CD4-positive, CD25-positive, alpha-beta regulatory T cell (primary cell): ENCODE results near the gene UST. TPM values are rescaled to one million over a fixed set of nuclear protein-coding genes. Genes with fewer than 3 reads are reported as not detected.

Experiments used
- ATAC-seq, 2 donors: fragments of 150-1000 bp; cut with Tn5 transposase; one replicate each; pipeline ENCODE4 v1.10.0; 2021; ENCODE audit warnings: low read depth in 2 of 2, moderate number of reproducible peaks in 2 of 2, moderate library complexity in 1 of 2
- DNase-seq, 3 donors: peaks; one replicate each; pipeline versions ENCODE4 v3.0.0 to v3.0.0-alpha.2; 2012 to 2022; ENCODE audit warnings: mixed read lengths in 1 of 3
- H3K27ac ChIP-seq: one replicate; pipeline ENCODE4 v1.7.0; 2013; ENCODE audit warnings: mild to moderate bottlenecking, low read length; ENCODE audit not compliant: insufficient read depth, poor library complexity, severe bottlenecking
- H3K27me3 ChIP-seq: one replicate; pipeline ENCODE4 v1.7.0; 2013; ENCODE audit warnings: low read length; ENCODE audit not compliant: control insufficient read depth, insufficient read depth
- H3K36me3 ChIP-seq: one replicate; pipeline ENCODE4 v1.7.0; 2013; ENCODE audit warnings: mild to moderate bottlenecking, low read length, moderate library complexity; ENCODE audit not compliant: control insufficient read depth, insufficient read depth
- H3K4me1 ChIP-seq: 2 replicates; pipeline ENCODE4 v1.7.0; 2013; ENCODE audit warnings: mild to moderate bottlenecking, low read length; ENCODE audit not compliant: insufficient read depth, control insufficient read depth, poor library complexity, severe bottlenecking
- H3K4me3 ChIP-seq: one replicate; pipeline ENCODE4 v1.7.0; 2013; ENCODE audit warnings: low read depth, mild to moderate bottlenecking, low read length, moderate library complexity
- H3K9me3 ChIP-seq, 2 experiments: 1 replicate in 1 of 2; 2 replicates in 1 of 2; pipeline ENCODE4 v1.7.0; 2013; ENCODE audit warnings: low read length in 2 of 2, mild to moderate bottlenecking in 1 of 2, moderate library complexity in 1 of 2; ENCODE audit not compliant: control insufficient read depth in 2 of 2
- H3K27ac Mint-ChIP-seq, 3 donors: one replicate each; pipeline ENCODE4 v1.8.0; 2020 to 2022; ENCODE audit warnings: mild to moderate bottlenecking in 3 of 3, mixed read lengths in 3 of 3, moderate library complexity in 2 of 3
- H3K27me3 Mint-ChIP-seq: one replicate; pipeline ENCODE4 v1.8.0; 2022; ENCODE audit warnings: mild to moderate bottlenecking, mixed read lengths
- H3K36me3 Mint-ChIP-seq: one replicate; pipeline ENCODE4 v1.8.0; 2020; ENCODE audit warnings: mixed read lengths
- H3K4me1 Mint-ChIP-seq, 4 donors: one replicate each; pipeline ENCODE4 v1.8.0; 2020 to 2022; ENCODE audit warnings: mixed read lengths in 4 of 4, mild to moderate bottlenecking in 1 of 4
- H3K4me3 Mint-ChIP-seq, 4 donors: one replicate each; pipeline ENCODE4 v1.8.0; 2020 to 2022; ENCODE audit warnings: mild to moderate bottlenecking in 4 of 4, mixed read lengths in 4 of 4, moderate library complexity in 3 of 4
- H3K9me3 Mint-ChIP-seq, 7 donors: one replicate each; pipeline ENCODE4 v1.8.0; 2020 to 2022; ENCODE audit warnings: mixed read lengths in 7 of 7, mild to moderate bottlenecking in 3 of 7, moderate library complexity in 2 of 7
- polyA plus RNA-seq, 4 donors: library from polyadenylated mRNA; unstranded; fragments of 300-500 nt; fragmentation: Illumina TruSeq; gene quantifications; one replicate each; pipeline ENCODE4 v1.2.3, GENCODE V29; 2021
- total RNA-seq: library from RNA; stranded (reverse); gene quantifications from one replicate; pipeline ENCODE4 v1.2.3, GENCODE V29; 2022

UST gene
- total and polyA plus RNA-seq, 5 donors from 2014 or later: 1.1 to 2.9 (median 2.5) TPM

DNA sequence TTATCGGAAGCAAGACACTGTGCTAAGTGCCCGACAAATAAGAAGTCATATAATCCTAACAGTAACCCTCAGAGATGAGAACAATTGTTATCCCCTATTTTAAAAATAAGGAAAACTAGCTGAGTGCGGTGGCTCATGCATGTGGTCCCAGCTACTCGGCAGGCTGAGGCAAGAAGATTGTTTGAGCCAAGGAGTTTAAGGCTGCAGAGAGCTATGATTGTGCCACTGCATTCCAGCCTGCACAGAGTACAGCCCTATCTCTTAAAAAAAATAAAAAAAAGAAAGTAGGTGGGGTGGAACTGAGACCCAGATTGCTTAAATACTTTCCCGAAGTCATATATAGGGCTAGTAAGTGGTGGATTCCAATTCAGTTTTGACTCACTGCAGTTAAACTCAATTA is 84.7 kb downstream of the UST start:
- H3K36me3 Mint-ChIP-seq: no peaks in the 10 kb centered on the region
- H3K4me3 ChIP-seq: peak overlapping the region; percentile 83
- no peaks in the 10 kb centered on the region for H3K9me3 ChIP-seq
- H3K4me3 Mint-ChIP-seq: peak overlapping the region; percentile 81 to 98 (median 88)
- H3K27me3 Mint-ChIP-seq: peaks cover 10% of the 10 kb centered on the region
- no peak for DNase-seq
- no peaks in the 10 kb centered on the region for H3K27me3 ChIP-seq
- peak overlapping the region in 1 of 3 donors; percentile 87 for H3K27ac Mint-ChIP-seq
- no peak overlapping the region for H3K27ac ChIP-seq
- H3K4me1 ChIP-seq: peaks cover 14% of the 10 kb centered on the region
- H3K9me3 Mint-ChIP-seq: peaks cover 0 to 2% (median 0%) of the 10 kb centered on the region in 7 donors
- no peaks in the 10 kb centered on the region for H3K36me3 ChIP-seq
- no peak for ATAC-seq
- peaks cover 14 to 51% (median 38%) of the 10 kb centered on the region in 4 donors for H3K4me1 Mint-ChIP-seq

- Mint-ChIP-seq H3K27me3 (peaks cover 10% of the 10 kb centered on the region), H3K36me3 (no peaks in the 10 kb centered on the region), H3K27ac (peak overlapping the region; percentile 27 to 94 (median 65)), H3K4me3 (peak overlapping the region in 3 of 4 donors; percentile 38 to 75 (median 71)), H3K9me3 (no peaks in the 10 kb centered on the region), H3K4me1 (peaks cover 5 to 38% (median 22%) of the 10 kb centered on the region in 4 donors)
- Histone ChIP-seq H3K4me1 (peaks cover 7% of the 10 kb centered on the region), H3K36me3 (no peaks in the 10 kb centered on the region), H3K4me3 (peak overlapping the region; percentile 30), H3K9me3 (no peaks in the 10 kb centered on the region), H3K27ac (no peak overlapping the region), H3K27me3 (no peaks in the 10 kb centered on the region)
- DNase-seq (peak in 2 of 3 donors; percentile 12 to 61), ATAC-seq (peak in 1 of 2 donors; percentile 39)
Observed at GRCh38 chr6:148835920-148836441, 89.2 kb downstream of the UST start.

DNA sequence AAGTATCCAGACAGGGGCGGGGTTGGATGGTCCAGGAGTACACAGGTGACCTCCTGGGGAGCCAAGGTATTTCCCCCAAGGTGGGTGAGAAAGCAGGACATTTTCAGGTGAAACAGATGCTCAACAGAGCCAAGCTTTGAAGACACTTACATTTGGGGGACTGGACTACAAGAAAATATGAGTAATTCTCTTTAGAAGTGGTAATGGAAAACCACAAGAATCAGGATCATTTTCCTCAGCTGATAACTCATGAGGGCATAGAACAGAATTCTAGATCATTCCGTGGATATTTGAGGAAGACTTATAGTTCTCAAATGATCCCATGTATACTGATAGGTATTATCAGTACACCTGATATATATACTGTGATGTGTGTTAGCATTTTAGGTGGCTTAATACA is 89.9 kb downstream of the UST start:
- no peak overlapping the region for H3K27ac ChIP-seq
- no peaks in the 10 kb centered on the region for H3K9me3 ChIP-seq
- peak overlapping the region in 2 of 3 donors; percentile 44 to 65 for H3K27ac Mint-ChIP-seq
- ATAC-seq (no peak), DNase-seq (no peak)
- peaks cover 7% of the 10 kb centered on the region for H3K4me1 ChIP-seq
- H3K9me3 Mint-ChIP-seq: no peaks in the 10 kb centered on the region
- H3K4me3 Mint-ChIP-seq: no peak overlapping the region
- no peak overlapping the region for H3K4me3 ChIP-seq
- H3K4me1 Mint-ChIP-seq: peaks cover 0 to 32% (median 18%) of the 10 kb centered on the region in 4 donors
- H3K36me3 Mint-ChIP-seq: no peaks in the 10 kb centered on the region
- peaks cover 4% of the 10 kb centered on the region for H3K27me3 Mint-ChIP-seq
- no peaks in the 10 kb centered on the region for H3K36me3 ChIP-seq
- H3K27me3 ChIP-seq: no peaks in the 10 kb centered on the region

GRCh38 chr6:148837941-148838340 is 91.1 kb downstream of the UST start:
- Mint-ChIP-seq H3K27me3 (peaks cover 4% of the 10 kb centered on the region), H3K4me3 (no peak overlapping the region), H3K27ac (peak overlapping the region in 1 of 3 donors; percentile 13), H3K36me3 (no peaks in the 10 kb centered on the region), H3K9me3 (peaks cover 0 to 2% (median 0%) of the 10 kb centered on the region in 7 donors), H3K4me1 (peaks cover 0 to 26% (median 17%) of the 10 kb centered on the region in 4 donors)
- Histone ChIP-seq H3K36me3 (no peaks in the 10 kb centered on the region), H3K27me3 (no peaks in the 10 kb centered on the region), H3K27ac (no peak overlapping the region), H3K9me3 (no peaks in the 10 kb centered on the region), H3K4me3 (no peak overlapping the region), H3K4me1 (peaks cover 7% of the 10 kb centered on the region)
- ATAC-seq (no peak), DNase-seq (no peak)

DNA sequence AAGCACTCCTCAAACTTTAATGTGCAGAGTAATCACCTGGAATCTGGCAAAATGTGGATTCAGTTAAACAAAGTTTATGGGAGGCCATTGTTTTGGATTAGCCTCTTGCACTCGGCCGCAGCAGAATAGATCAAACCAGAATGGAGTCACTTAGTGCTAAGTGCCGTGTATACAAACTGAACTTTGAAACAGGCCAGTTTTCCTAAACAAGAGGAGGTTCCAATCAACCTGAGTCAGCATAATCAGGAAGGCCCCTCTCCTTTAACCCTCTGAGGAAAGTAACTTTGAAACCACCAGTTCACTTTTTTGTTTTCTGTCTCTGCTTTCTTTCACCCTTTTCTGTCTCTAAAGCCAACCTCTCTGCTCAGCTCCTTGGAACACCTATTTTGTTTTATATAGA is 92.2 kb downstream of the UST start:
- peaks cover 0 to 16% (median 11%) of the 10 kb centered on the region in 4 donors for H3K4me1 Mint-ChIP-seq
- ATAC-seq (no peak), DNase-seq (no peak)
- Histone ChIP-seq H3K36me3 (no peaks in the 10 kb centered on the region), H3K4me1 (peaks cover 7% of the 10 kb centered on the region), H3K27ac (no peak overlapping the region), H3K27me3 (no peaks in the 10 kb centered on the region), H3K9me3 (no peaks in the 10 kb centered on the region), H3K4me3 (no peak overlapping the region)
- peaks cover 4% of the 10 kb centered on the region for H3K27me3 Mint-ChIP-seq
- peaks cover 0 to 2% (median 0%) of the 10 kb centered on the region in 7 donors for H3K9me3 Mint-ChIP-seq
- H3K27ac Mint-ChIP-seq: no peak overlapping the region
- no peak overlapping the region for H3K4me3 Mint-ChIP-seq
- no peaks in the 10 kb centered on the region for H3K36me3 Mint-ChIP-seq

- H3K36me3 ChIP-seq: no peaks in the 10 kb centered on the region
- no peaks in the 10 kb centered on the region for H3K9me3 ChIP-seq
- H3K27me3 ChIP-seq: no peaks in the 10 kb centered on the region
- peaks cover 7% of the 10 kb centered on the region for H3K4me1 ChIP-seq
- DNase-seq (no peak), ATAC-seq (no peak)
- peaks cover 4% of the 10 kb centered on the region for H3K27me3 Mint-ChIP-seq
- peaks cover 0 to 2% (median 0%) of the 10 kb centered on the region in 7 donors for H3K9me3 Mint-ChIP-seq
- H3K36me3 Mint-ChIP-seq: no peaks in the 10 kb centered on the region
- H3K27ac ChIP-seq: no peak overlapping the region
- H3K4me3 ChIP-seq: no peak overlapping the region
- no peak overlapping the region for H3K27ac Mint-ChIP-seq
- H3K4me1 Mint-ChIP-seq: peaks cover 0 to 13% (median 11%) of the 10 kb centered on the region in 4 donors
- no peak overlapping the region for H3K4me3 Mint-ChIP-seq
Observed at GRCh38 chr6:148840256-148840655, 93.4 kb downstream of the UST start.

GRCh38 chr6:148842296-148843019 is 95.6 kb downstream of the UST start:
- Mint-ChIP-seq H3K4me1 (peaks cover 0 to 3% (median 0%) of the 10 kb centered on the region in 4 donors), H3K9me3 (peaks cover 0 to 2% (median 0%) of the 10 kb centered on the region in 7 donors), H3K27me3 (no peaks in the 10 kb centered on the region), H3K4me3 (no peak overlapping the region), H3K36me3 (no peaks in the 10 kb centered on the region), H3K27ac (no peak overlapping the region)
- Histone ChIP-seq H3K4me1 (no peaks in the 10 kb centered on the region), H3K9me3 (no peaks in the 10 kb centered on the region), H3K4me3 (no peak overlapping the region), H3K27me3 (no peaks in the 10 kb centered on the region), H3K36me3 (no peaks in the 10 kb centered on the region), H3K27ac (no peak overlapping the region)
- no peak for DNase-seq
- ATAC-seq: no peak
